Ishikawa (cell line): ENCODE measurements around the gene MOB3A.

Source experiments
- NFIC ChIP-seq: IDR thresholded peaks from 2 replicates; pipeline ENCODE4 v1.6.1; 2012
- TAF1 ChIP-seq: IDR thresholded peaks from 2 replicates; pipeline ENCODE4 v1.6.1; 2012; ENCODE audit warnings: low read depth, mild to moderate bottlenecking

- TF ChIP-seq TAF1 (no peak), NFIC (no peak)
Measured at GRCh38 chr19:2142173-2142829, 46.2 kb upstream of the MOB3A start.
